Thoracic aorta (tissue), 2 donors: Measurements from ENCODE around the gene FANCD2. TPM values are rescaled to one million over a fixed set of nuclear protein-coding genes. Genes with fewer than 3 reads are reported as not detected.
"Not testable (repeated sequence)": the region's sequence is repeated elsewhere in the genome, so short reads cannot be mapped to it uniquely, and the experiment has no call there.

Experiments used
- ATAC-seq: fragments of 150-250 bp; one replicate; pipeline ENCODE4 v1.8.0; 2017; ENCODE audit warnings: low read depth; ENCODE audit not compliant: insufficient number of reproducible peaks, low FRiP score
- DNase-seq: peaks from one replicate; pipeline ENCODE4 v3.0.0-alpha.2; 2020; ENCODE audit warnings: low spot score
- H3K27ac ChIP-seq, 2 donors: fragments of 200-600 bp; sonication (generic); 1 replicate in 1 of 2; 2 replicates in 1 of 2; pipeline ENCODE4 v1.5.1; 2016; ENCODE audit warnings: mild to moderate bottlenecking in 2 of 2, moderate library complexity in 2 of 2
- H3K27me3 ChIP-seq: fragments of 200-600 bp; sonication (generic); replicated peaks from 2 replicates; pipeline ENCODE4 v1.6.0; 2016; ENCODE audit warnings: mild to moderate bottlenecking; ENCODE audit not compliant: insufficient read depth
- H3K36me3 ChIP-seq: fragments of 200-600 bp; sonication (generic); one replicate; pipeline ENCODE4 v1.5.1; 2016
- H3K4me1 ChIP-seq, 2 donors: fragments of 200-600 bp; sonication (generic); 1 replicate in 1 of 2; 2 replicates in 1 of 2; pipeline versions ENCODE4 v1.5.1 to v1.6.0; 2016; ENCODE audit warnings: low read depth in 2 of 2, mild to moderate bottlenecking in 1 of 2; ENCODE audit not compliant: control insufficient read depth in 1 of 2
- H3K4me3 ChIP-seq: fragments of 200-600 bp; sonication (generic); 2 replicates; pipeline ENCODE4 v1.5.1; 2016; ENCODE audit warnings: mild to moderate bottlenecking
- H3K9me3 ChIP-seq: fragments of 200-600 bp; sonication (generic); 2 replicates; pipeline ENCODE4 v1.5.1; 2016
- total RNA-seq, 2 donors: library from RNA; depleted of rRNA; stranded (reverse); fragments of >200 nt; gene quantifications; one replicate each; pipeline versions ENCODE4 v1.1.0 to v1.2.3, GENCODE V29; 2016
- TF ChIP-seq, protein P1 (sequence below): fragments of 200-600 bp; sonication (generic); IDR thresholded peaks from one replicate; pipeline ENCODE4 v1.5.1; 2019; ENCODE audit warnings: antibody characterized with exemption

The FANCD2 gene
- total RNA-seq, 2 donors from 2014 or later, result 1.3 to 9.9 TPM

DNA sequence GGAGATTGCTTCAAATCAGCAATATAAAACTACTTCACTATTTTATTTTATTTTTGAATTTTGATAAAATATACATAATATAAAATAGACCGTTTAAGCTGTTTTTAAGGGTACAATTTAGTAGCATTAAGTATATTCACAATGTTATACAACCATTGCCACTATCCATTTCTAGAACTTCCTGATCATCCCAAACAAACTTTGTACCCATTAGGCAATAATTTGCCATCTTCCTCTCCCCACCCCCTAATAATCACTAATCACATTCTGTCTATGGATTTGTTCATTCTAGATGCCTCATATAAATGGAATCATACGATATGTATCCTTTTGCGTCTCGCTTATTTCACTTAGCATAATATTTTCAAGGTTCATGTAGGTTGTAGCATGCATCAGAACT, 28.9 kb downstream of the FANCD2 start:
- Histone ChIP-seq H3K27ac (no peak overlapping the region), H3K36me3 (no peaks in the 10 kb centered on the region), H3K9me3 (no peaks in the 10 kb centered on the region), H3K4me3 (no peak overlapping the region), H3K27me3 (no peaks in the 10 kb centered on the region), H3K4me1 (no peaks in the 10 kb centered on the region)
- TF ChIP-seq, protein P1, sequence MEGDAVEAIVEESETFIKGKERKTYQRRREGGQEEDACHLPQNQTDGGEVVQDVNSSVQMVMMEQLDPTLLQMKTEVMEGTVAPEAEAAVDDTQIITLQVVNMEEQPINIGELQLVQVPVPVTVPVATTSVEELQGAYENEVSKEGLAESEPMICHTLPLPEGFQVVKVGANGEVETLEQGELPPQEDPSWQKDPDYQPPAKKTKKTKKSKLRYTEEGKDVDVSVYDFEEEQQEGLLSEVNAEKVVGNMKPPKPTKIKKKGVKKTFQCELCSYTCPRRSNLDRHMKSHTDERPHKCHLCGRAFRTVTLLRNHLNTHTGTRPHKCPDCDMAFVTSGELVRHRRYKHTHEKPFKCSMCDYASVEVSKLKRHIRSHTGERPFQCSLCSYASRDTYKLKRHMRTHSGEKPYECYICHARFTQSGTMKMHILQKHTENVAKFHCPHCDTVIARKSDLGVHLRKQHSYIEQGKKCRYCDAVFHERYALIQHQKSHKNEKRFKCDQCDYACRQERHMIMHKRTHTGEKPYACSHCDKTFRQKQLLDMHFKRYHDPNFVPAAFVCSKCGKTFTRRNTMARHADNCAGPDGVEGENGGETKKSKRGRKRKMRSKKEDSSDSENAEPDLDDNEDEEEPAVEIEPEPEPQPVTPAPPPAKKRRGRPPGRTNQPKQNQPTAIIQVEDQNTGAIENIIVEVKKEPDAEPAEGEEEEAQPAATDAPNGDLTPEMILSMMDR, result no peak
- DNase-seq, result no peak
- no peak for ATAC-seq

DNA sequence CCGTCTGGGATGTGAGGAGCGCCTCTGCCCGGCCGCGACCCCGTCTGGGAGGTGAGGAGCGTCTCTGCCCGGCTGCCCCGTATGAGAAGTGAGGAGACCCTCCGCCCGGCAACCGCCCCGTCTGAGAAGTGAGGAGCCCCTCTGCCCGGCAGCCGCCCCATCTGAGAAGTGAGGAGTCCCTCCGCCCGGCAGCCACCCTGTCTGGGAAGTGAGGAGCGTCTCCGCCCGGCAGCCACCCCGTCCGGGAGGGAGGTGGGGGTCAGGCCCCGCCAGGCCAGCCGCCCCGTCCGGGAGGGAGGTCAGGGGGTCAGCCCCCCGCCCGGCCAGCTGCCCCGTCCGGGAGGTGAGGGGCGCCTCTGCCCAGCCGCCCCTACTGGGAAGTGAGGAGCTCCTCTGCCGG, 43.8 kb downstream of the FANCD2 start:
- not testable (repeated sequence) for H3K27ac ChIP-seq, H3K4me1 ChIP-seq, H3K4me3 ChIP-seq, DNase-seq, H3K9me3 ChIP-seq, H3K36me3 ChIP-seq, ATAC-seq, H3K27me3 ChIP-seq

DNA sequence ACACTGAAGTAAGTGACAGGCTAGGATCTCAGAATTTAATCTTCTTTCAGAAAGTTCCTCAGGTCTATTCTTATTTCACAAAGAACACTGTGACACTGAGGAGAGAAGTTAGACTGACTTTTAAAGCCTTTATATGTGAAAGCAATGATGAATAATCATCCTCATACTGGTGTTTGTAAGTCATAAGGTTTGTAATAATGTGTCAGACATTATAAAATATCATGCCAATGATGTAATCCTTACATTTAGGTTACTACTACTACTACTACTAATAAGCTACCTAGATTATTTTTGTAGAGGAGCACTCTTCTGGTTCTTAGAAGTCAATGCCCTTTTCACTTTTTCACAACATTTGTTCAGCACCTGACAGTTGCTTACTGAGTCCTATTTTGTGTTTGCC, 48.4 kb downstream of the FANCD2 start:
- TF ChIP-seq, protein P1, result no peak
- no peak overlapping the region for H3K4me3 ChIP-seq
- no peaks in the 10 kb centered on the region for H3K36me3 ChIP-seq
- no peak overlapping the region for H3K27ac ChIP-seq
- no peaks in the 10 kb centered on the region for H3K27me3 ChIP-seq
- no peaks in the 10 kb centered on the region for H3K4me1 ChIP-seq
- H3K9me3 ChIP-seq, result no peaks in the 10 kb centered on the region
- DNase-seq, result no peak
- ATAC-seq, result no peak

DNA sequence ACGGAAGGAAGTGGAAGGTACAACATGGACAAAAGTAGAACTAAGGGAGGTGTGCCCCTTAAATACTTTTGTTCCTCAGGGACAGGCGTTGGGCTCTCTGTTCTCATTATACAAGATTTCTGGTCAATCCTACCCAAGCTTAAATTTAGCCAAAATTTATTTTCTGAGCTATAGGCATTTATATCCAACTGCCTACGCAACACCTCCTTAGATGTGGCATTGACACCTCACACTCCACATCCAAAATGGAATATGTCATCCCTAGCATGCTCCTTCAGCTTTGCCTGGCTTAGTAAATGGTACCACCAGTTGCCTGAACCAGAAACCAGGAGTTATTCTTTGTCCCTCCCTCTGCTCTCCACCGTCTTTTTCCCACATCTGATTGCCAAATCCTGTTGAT, 55.6 kb downstream of the FANCD2 start:
- Histone ChIP-seq H3K36me3 (no peaks in the 10 kb centered on the region), H3K27me3 (no peaks in the 10 kb centered on the region), H3K9me3 (no peaks in the 10 kb centered on the region), H3K4me3 (no peak overlapping the region), H3K27ac (no peak overlapping the region), H3K4me1 (no peaks in the 10 kb centered on the region)
- DNase-seq (no peak), ATAC-seq (no peak)
- TF ChIP-seq, protein P1, result no peak

DNA sequence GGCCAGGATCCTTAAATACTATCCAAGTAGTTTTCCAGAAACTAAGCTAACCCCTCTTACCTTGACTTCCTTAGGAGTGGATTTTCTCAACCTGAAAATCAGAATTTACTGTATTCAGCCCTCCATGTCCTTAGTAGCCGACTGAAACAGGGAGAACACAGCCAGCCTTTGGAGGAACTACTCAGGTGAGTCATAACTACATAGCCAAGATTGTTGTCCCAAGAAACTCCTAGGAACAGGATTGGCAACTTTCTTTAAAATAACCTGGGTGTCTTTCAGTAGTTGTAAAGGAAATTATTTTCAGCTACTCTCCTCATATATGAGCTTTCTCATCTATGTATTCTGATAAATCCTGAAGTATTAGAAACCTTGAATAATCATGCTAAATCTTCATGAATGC, 59.5 kb downstream of the FANCD2 start:
- TF ChIP-seq, protein P1, result no peak
- H3K27ac ChIP-seq, result no peak overlapping the region
- no peak for DNase-seq

DNA sequence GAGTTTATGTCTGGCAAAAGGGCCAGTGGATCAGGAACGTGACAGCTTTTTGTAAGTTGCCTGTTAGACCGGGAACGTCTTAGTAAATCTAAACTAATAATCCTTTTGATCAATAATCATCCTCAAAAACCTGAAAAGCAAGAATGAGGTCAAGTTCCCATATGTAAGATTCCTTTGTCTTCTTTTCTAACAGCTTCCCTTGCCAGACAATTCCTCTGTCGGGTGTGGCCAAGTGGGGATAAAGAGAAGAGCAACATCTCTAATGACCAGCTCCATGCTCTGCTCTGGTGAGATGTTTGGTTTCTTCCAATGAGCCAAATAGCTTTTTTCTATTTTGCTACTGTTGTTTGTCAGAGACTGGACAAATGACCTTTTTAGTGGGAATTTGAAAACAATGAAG, 62.0 kb downstream of the FANCD2 start:
- Histone ChIP-seq H3K27ac (no peak overlapping the region), H3K4me1 (no peaks in the 10 kb centered on the region), H3K36me3 (no peaks in the 10 kb centered on the region), H3K9me3 (no peaks in the 10 kb centered on the region), H3K27me3 (no peaks in the 10 kb centered on the region), H3K4me3 (no peak overlapping the region)
- TF ChIP-seq, protein P1, result no peak
- ATAC-seq, result no peak
- no peak for DNase-seq

More for the DNA sequence above, 59.5 kb downstream of the FANCD2 start:
- no peak overlapping the region for H3K4me3 ChIP-seq
- no peaks in the 10 kb centered on the region for H3K9me3 ChIP-seq
- no peaks in the 10 kb centered on the region for H3K36me3 ChIP-seq
- no peak for ATAC-seq
- no peaks in the 10 kb centered on the region for H3K4me1 ChIP-seq
- no peaks in the 10 kb centered on the region for H3K27me3 ChIP-seq
